IMR-90 (cell line): ENCODE results near the gene PSMB1. TPM values are rescaled to one million over a fixed set of nuclear protein-coding genes. Genes with fewer than 3 reads are reported as not detected.

Source experiments
- ATAC-seq: fragments of 200-7000 bp; cut with Tn5 transposase; 2 replicates; pipeline ENCODE4 v1.9.1; 2020; ENCODE audit warnings: low read depth, mild to moderate bottlenecking, moderate library complexity
- BruUV-seq: library from RNA; stranded (reverse); fragments of 400-500 nt; replicated peaks from 2 replicates; lab custom pipeline; 2021; lab: Mats Ljungman, UMichigan
- CTCF ChIA-PET: fragments of 300-600 bp; formaldehyde crosslinking; extraction: SDS; loops from one replicate; lab custom pipeline; 2021; ENCODE audit warnings: antibody characterized with exemption; lab: Yijun Ruan, JAX
- POLR2A ChIA-PET: fragments of 300-600 bp; sonication (Branson Sonifier 250); formaldehyde crosslinking; loops from one replicate; lab custom pipeline; 2022; ENCODE audit warnings: antibody characterized with exemption; ENCODE audit not compliant: unreplicated experiment; lab: Charles Lee
- DNase-seq: peaks from one replicate; pipeline ENCODE4 v3.0.0; 2013
- H2AFZ ChIP-seq: replicated peaks from 2 replicates; pipeline ENCODE3; 2013; ENCODE audit warnings: low read length, mild to moderate bottlenecking; ENCODE audit not compliant: poor library complexity
- H2AK5ac ChIP-seq: 2 replicates; pipeline ENCODE4 v1.6.1; 2013; ENCODE audit warnings: low read depth, low read length, inconsistent platforms
- H2AK9ac ChIP-seq: replicated peaks from 2 replicates; pipeline ENCODE3; 2013; ENCODE audit warnings: mild to moderate bottlenecking, low read depth, low read length, moderate library complexity; ENCODE audit not compliant: poor library complexity
- H2BK120ac ChIP-seq: 2 replicates; pipeline ENCODE4 v1.6.1; 2013; ENCODE audit warnings: low read depth, low read length, inconsistent platforms
- H2BK15ac ChIP-seq: 3 replicates; pipeline ENCODE4 v1.6.1; 2013; ENCODE audit warnings: low read depth, low read length, inconsistent platforms
- H2BK20ac ChIP-seq: 2 replicates; pipeline ENCODE4 v1.6.1; 2013; ENCODE audit warnings: low read depth, mild to moderate bottlenecking, inconsistent platforms, low read length, moderate library complexity
- H2BK5ac ChIP-seq: 2 replicates; pipeline ENCODE4 v1.6.1; 2013; ENCODE audit warnings: mild to moderate bottlenecking, low read depth, low read length, inconsistent platforms; ENCODE audit not compliant: poor library complexity, severe bottlenecking
- H3K14ac ChIP-seq: replicated peaks from 2 replicates; pipeline ENCODE4 v1.6.1; 2013; ENCODE audit warnings: low read depth, low read length, inconsistent platforms
- H3K18ac ChIP-seq: 2 replicates; pipeline ENCODE4 v1.6.1; 2013; ENCODE audit warnings: low read depth, low read length, control low read depth
- H3K23ac ChIP-seq: 2 replicates; pipeline ENCODE4 v1.6.1; 2013; ENCODE audit warnings: low read depth, low read length, inconsistent platforms
- H3K27ac ChIP-seq: 2 replicates; pipeline ENCODE4 v1.5.1; 2013; ENCODE audit warnings: mild to moderate bottlenecking, control low read depth, low read length; ENCODE audit not compliant: insufficient read depth
- H3K27me3 ChIP-seq: 2 replicates; pipeline ENCODE4 v1.6.1; 2013; ENCODE audit warnings: low read length; ENCODE audit not compliant: control insufficient read depth, insufficient read depth
- H3K36me3 ChIP-seq: 2 replicates; pipeline ENCODE4 v1.6.1; 2013; ENCODE audit warnings: low read length, mixed read lengths; ENCODE audit not compliant: control insufficient read depth, insufficient read depth
- H3K4ac ChIP-seq: 2 replicates; pipeline ENCODE4 v1.6.1; 2013; ENCODE audit warnings: low read depth, low read length, inconsistent platforms
- H3K4me1 ChIP-seq: 2 replicates; pipeline ENCODE4 v1.6.1; 2013; ENCODE audit warnings: low read length, mixed read lengths; ENCODE audit not compliant: control insufficient read depth, insufficient read depth
- H3K4me2 ChIP-seq: 2 replicates; pipeline ENCODE4 v1.6.1; 2013; ENCODE audit warnings: low read depth, mild to moderate bottlenecking, control low read depth, low read length, moderate library complexity
- H3K4me3 ChIP-seq: 2 replicates; pipeline ENCODE4 v1.5.1; 2013; ENCODE audit warnings: low read depth, mild to moderate bottlenecking, control low read depth, low read length, moderate library complexity; ENCODE audit not compliant: insufficient read depth
- H3K56ac ChIP-seq: 2 replicates; pipeline ENCODE4 v1.6.1; 2013; ENCODE audit warnings: low read length, inconsistent platforms; ENCODE audit not compliant: insufficient read depth; ENCODE audit errors: extremely low read depth
- H3K79me1 ChIP-seq, 2 experiments: 2 replicates each; pipeline ENCODE4 v1.6.1; 2013; ENCODE audit warnings: low read length in 2 of 2, inconsistent platforms in 1 of 2, low read depth in 1 of 2
- H3K9ac ChIP-seq: 2 replicates; pipeline ENCODE4 v1.6.1; 2013; ENCODE audit warnings: low read depth, low read length, control low read depth
- H3K9me1 ChIP-seq: 2 replicates; pipeline ENCODE4 v1.6.1; 2013; ENCODE audit warnings: low read length, inconsistent platforms; ENCODE audit not compliant: insufficient read depth
- H3K9me3 ChIP-seq: 2 replicates; pipeline ENCODE4 v1.6.1; 2013; ENCODE audit warnings: low read length; ENCODE audit not compliant: control insufficient read depth, insufficient read depth
- H4K20me1 ChIP-seq: 2 replicates; pipeline ENCODE4 v1.6.1; 2013; ENCODE audit warnings: low read length, inconsistent platforms; ENCODE audit not compliant: insufficient read depth
- H4K5ac ChIP-seq: 2 replicates; pipeline ENCODE4 v1.6.1; 2013; ENCODE audit warnings: mild to moderate bottlenecking, low read depth, low read length, control low read depth
- H4K8ac ChIP-seq, 2 experiments: 2 replicates each; pipeline ENCODE4 v1.6.1; 2013; ENCODE audit warnings: low read depth in 2 of 2, low read length in 2 of 2, control low read depth in 1 of 2, inconsistent platforms in 1 of 2
- H4K91ac ChIP-seq: 2 replicates; pipeline ENCODE4 v1.6.1; 2013; ENCODE audit warnings: low read depth, low read length, inconsistent platforms; ENCODE audit not compliant: insufficient read depth
- CHD1 ChIP-seq: IDR thresholded peaks from 2 replicates; pipeline ENCODE4 v1.6.1; 2012; ENCODE audit warnings: low read depth, low read length, improper control_type of control experiment
- FOS ChIP-seq: fragments of 150-350 bp; IDR thresholded peaks from 2 replicates; pipeline ENCODE4 v1.6.1; 2016; ENCODE audit warnings: low read depth, low read length
- MXI1 ChIP-seq: IDR thresholded peaks from 2 replicates; pipeline ENCODE4 v1.6.1; 2012; ENCODE audit warnings: low read depth, mild to moderate bottlenecking, low read length, moderate library complexity, borderline replicate concordance
- NFE2L2 ChIP-seq: fragments of 150-350 bp; IDR thresholded peaks from 2 replicates; pipeline ENCODE4 v1.6.1; 2016; ENCODE audit warnings: low read depth, mild to moderate bottlenecking, low read length
- RAD21 ChIP-seq: IDR thresholded peaks from 2 replicates; pipeline ENCODE4 v1.6.1; 2012; ENCODE audit warnings: low read length, improper control_type of control experiment
- RCOR1 ChIP-seq: IDR thresholded peaks from 2 replicates; pipeline ENCODE4 v1.6.1; 2012; ENCODE audit warnings: mild to moderate bottlenecking, low read length, improper control_type of control experiment; ENCODE audit not compliant: insufficient replicate concordance
- SMC3 ChIP-seq: fragments of 150-350 bp; IDR thresholded peaks from 2 replicates; pipeline ENCODE4 v1.6.1; 2016; ENCODE audit warnings: low read depth, mild to moderate bottlenecking, antibody characterized with exemption, low read length, moderate library complexity
- WGBS, 2 experiments: methylation state at CpG; one replicate each; pipeline versions ENCODE4 v1.1.5 to v1.1.7; 2013; ENCODE audit warnings: missing lambda C conversion rate in 2 of 2; ENCODE audit not compliant: insufficient read length in 1 of 2; ENCODE audit errors: extremely low coverage in 2 of 2; 5-methylcytosine and 5-hydroxymethylcytosine counted together
- dilution Hi-C: fragments of 300-500 bp; cut with HindIII; formaldehyde crosslinking; loops from one replicate; pipeline ENCODE4 v1.14.3; 2018; ENCODE audit warnings: low sequenced_read_pairs; ENCODE audit not compliant: unreplicated experiment
- in situ Hi-C: fragments of 300-500 bp; cut with MboI; formaldehyde crosslinking; loops from 3 replicates; pipeline ENCODE4 v1.14.3; 2019; ENCODE audit warnings: low sequenced_read_pairs, inconsistent platforms, mixed read lengths
- intact Hi-C: fragments of 100-400 bp; cut with micrococcal nuclease; formaldehyde crosslinking; loops from 2 replicates; pipeline ENCODE4 v1.10.0; 2022
- polyA plus RNA-seq, 3 experiments: library from polyadenylated mRNA; depleted of rRNA; stranded (reverse); fragments of >200 nt; gene quantifications; 2 replicates each; pipeline ENCODE4 v1.2.3, GENCODE V29; 2012; ENCODE audit warnings: low replicate concordance in 1 of 3
- total RNA-seq: library from RNA; depleted of rRNA; stranded (reverse); fragments of >200 nt; gene quantifications from 2 replicates; pipeline ENCODE4 v1.2.3, GENCODE V29; 2012
- TF ChIP-seq, protein P1 (sequence below): fragments of 150-350 bp; IDR thresholded peaks from 2 replicates; pipeline ENCODE4 v1.6.1; 2017; ENCODE audit warnings: mild to moderate bottlenecking, antibody characterized with exemption, low read length, low read depth
- TF ChIP-seq, protein P2 (sequence below): fragments of 150-350 bp; IDR thresholded peaks from 2 replicates; pipeline ENCODE4 v1.6.1; 2016; ENCODE audit warnings: low read depth, mild to moderate bottlenecking, low read length, moderate library complexity, borderline replicate concordance

The PSMB1 gene
- total and polyA plus RNA-seq, 2 of the 4 experiments (the other 2 are of a cell fraction), result 450 to 508 TPM

DNA sequence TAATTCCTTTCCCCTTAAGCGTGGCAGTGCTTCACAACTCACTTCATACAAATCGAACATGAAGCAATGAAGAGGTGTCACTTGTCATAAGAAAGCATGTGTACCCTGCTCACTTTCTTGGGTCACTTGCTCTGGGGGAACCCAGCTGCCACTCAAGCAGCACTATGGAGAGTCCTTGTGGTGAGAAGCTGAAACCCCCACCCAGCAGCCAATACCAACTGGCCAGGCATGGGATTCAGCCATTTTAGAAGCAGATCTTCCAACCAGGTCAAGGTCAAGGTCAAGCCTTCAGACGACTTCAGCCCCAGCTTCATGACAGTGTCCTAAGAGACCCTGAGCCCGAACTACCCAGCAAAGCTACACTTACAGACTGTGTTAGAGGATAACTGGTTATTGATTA, 62.8 kb downstream of the PSMB1 start:
- no peak overlapping the region for H3K18ac ChIP-seq
- H3K36me3 ChIP-seq, result no peaks in the 10 kb centered on the region
- intact Hi-C loops, result no loop called here
- DNase-seq (no peak), ATAC-seq (no peak)
- no peak overlapping the region for H3K4me2 ChIP-seq
- no peaks in the 10 kb centered on the region for H3K9me1 ChIP-seq
- dilution Hi-C loops, result no loop called here
- no peaks in the 10 kb centered on the region; the same call in 1 of the 2 replicates for H3K9me3 ChIP-seq
- no peak overlapping the region for H3K4ac ChIP-seq
- H2AFZ ChIP-seq, result no peak overlapping the region
- in situ Hi-C loops, result no loop called here
- no peaks in the 10 kb centered on the region for H3K79me1 ChIP-seq
- ChIA-PET POLR2A (no interaction called here), CTCF (no interaction called here)
- H3K4me3 ChIP-seq, result no peak overlapping the region
- H2BK5ac ChIP-seq, result no peak overlapping the region
- no peak overlapping the region for H3K27ac ChIP-seq
- no peak overlapping the region for H2AK9ac ChIP-seq
- TF ChIP-seq RCOR1, result no peak
- TF ChIP-seq MXI1, result no peak
- no peak for TF ChIP-seq FOS
- TF ChIP-seq CHD1, result no peak
- TF ChIP-seq, protein P1, sequence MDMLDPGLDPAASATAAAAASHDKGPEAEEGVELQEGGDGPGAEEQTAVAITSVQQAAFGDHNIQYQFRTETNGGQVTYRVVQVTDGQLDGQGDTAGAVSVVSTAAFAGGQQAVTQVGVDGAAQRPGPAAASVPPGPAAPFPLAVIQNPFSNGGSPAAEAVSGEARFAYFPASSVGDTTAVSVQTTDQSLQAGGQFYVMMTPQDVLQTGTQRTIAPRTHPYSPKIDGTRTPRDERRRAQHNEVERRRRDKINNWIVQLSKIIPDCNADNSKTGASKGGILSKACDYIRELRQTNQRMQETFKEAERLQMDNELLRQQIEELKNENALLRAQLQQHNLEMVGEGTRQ, result no peak
- TF ChIP-seq SMC3, result no peak
- no peak for TF ChIP-seq NFE2L2
- TF ChIP-seq RAD21, result no peak
- TF ChIP-seq, protein P2, sequence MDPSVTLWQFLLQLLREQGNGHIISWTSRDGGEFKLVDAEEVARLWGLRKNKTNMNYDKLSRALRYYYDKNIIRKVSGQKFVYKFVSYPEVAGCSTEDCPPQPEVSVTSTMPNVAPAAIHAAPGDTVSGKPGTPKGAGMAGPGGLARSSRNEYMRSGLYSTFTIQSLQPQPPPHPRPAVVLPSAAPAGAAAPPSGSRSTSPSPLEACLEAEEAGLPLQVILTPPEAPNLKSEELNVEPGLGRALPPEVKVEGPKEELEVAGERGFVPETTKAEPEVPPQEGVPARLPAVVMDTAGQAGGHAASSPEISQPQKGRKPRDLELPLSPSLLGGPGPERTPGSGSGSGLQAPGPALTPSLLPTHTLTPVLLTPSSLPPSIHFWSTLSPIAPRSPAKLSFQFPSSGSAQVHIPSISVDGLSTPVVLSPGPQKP, result no peak
- no peak overlapping the region for H2BK120ac ChIP-seq
- H4K91ac ChIP-seq, result no peak overlapping the region
- no peak overlapping the region for H3K56ac ChIP-seq
- no peak overlapping the region for H4K5ac ChIP-seq
- H2BK15ac ChIP-seq, result no peak overlapping the region
- H4K8ac ChIP-seq, result no peak overlapping the region
- H3K4me1 ChIP-seq, result no peaks in the 10 kb centered on the region
- H3K9ac ChIP-seq, result no peak overlapping the region
- no peaks in the 10 kb centered on the region for H4K20me1 ChIP-seq
- no peak overlapping the region for H2AK5ac ChIP-seq
- H3K23ac ChIP-seq, result no peak overlapping the region
- H3K14ac ChIP-seq, result no peak overlapping the region
- peaks cover 6% of the 10 kb centered on the region; the same call in 1 of the 2 replicates for H3K27me3 ChIP-seq
- no peak overlapping the region for H2BK20ac ChIP-seq
- no TSS peak for BruUV-seq
- WGBS, 2 experiments, result 50% methylated on average over 1 of the region's 4 CpGs; no CpG with 5 or more reads in 1 of the 2 experiments
